Measurements from ENCODE around the gene SPOCK1. TPM values are rescaled to one million over a fixed set of nuclear protein-coding genes. Genes with fewer than 3 reads are reported as not detected.

SPOCK1 gene
- total RNA-seq, 1 donor from 2014 or later = 8.4 TPM

DNA sequence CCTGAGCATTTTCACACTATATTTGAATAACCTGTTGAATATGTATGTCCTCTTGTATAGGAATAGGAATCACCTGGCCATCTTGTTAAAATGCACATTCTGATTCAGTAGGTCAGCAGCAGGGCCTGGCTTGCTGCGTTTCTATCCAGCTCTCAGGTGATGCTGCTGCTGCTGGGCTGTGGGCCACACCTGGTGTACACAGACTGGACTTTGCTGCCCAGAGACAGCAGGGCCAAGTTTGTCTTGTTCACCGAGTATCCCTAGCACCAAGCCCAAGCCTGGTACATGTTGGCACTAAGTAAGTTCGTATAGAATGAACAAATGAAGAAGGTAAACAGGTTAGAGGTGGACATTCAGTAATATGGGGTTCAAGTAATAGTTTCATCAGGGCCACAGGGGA, 151.3 kb downstream of the SPOCK1 start:
- H3K36me3 ChIP-seq = no peaks in the 10 kb centered on the region
- intact Hi-C loops (cut with DNase I) = no loop called here
- H3K4me1 ChIP-seq = no peaks in the 10 kb centered on the region
- no peaks in the 10 kb centered on the region for H3K27me3 ChIP-seq (ENCODE audit: low read depth)
- ATAC-seq = no peak
- TF ChIP-seq, protein P1, sequence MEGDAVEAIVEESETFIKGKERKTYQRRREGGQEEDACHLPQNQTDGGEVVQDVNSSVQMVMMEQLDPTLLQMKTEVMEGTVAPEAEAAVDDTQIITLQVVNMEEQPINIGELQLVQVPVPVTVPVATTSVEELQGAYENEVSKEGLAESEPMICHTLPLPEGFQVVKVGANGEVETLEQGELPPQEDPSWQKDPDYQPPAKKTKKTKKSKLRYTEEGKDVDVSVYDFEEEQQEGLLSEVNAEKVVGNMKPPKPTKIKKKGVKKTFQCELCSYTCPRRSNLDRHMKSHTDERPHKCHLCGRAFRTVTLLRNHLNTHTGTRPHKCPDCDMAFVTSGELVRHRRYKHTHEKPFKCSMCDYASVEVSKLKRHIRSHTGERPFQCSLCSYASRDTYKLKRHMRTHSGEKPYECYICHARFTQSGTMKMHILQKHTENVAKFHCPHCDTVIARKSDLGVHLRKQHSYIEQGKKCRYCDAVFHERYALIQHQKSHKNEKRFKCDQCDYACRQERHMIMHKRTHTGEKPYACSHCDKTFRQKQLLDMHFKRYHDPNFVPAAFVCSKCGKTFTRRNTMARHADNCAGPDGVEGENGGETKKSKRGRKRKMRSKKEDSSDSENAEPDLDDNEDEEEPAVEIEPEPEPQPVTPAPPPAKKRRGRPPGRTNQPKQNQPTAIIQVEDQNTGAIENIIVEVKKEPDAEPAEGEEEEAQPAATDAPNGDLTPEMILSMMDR (IDR thresholded peaks at IDR 0.05) = no peak
- no peak overlapping the region for H3K4me3 ChIP-seq
- no peak for DNase-seq
- H3K27ac ChIP-seq = no peak overlapping the region
- no peaks in the 10 kb centered on the region for H3K9me3 ChIP-seq

DNA sequence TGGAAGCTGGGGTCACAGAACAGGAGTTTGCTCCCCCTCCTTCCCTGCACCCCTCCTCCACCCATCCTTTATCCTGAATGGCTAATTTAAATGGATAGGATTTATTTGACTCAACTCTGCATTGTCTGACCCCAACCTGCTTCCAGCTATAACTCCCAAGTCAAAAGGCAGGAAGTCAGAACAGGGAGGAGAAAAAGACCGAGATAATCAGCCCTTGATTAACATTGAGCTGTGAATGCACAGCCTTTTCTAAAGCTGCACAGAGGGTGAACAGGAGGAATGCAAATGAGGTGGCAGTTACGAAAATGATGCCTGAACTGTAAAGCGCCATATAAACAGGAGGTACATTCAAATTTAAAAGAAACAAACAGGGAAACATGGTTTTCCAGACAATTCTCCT, 152.8 kb downstream of the SPOCK1 start:
- Histone ChIP-seq H3K36me3 (no peaks in the 10 kb centered on the region), H3K4me1 (no peaks in the 10 kb centered on the region), H3K27ac (no peak overlapping the region), H3K27me3 (ENCODE audit: low read depth) (no peaks in the 10 kb centered on the region), H3K9me3 (no peaks in the 10 kb centered on the region), H3K4me3 (no peak overlapping the region)
- TF ChIP-seq, protein P1 (IDR thresholded peaks at IDR 0.05) = no peak
- no peak for ATAC-seq
- no peak for DNase-seq
- intact Hi-C loops (cut with DNase I) = no loop called here

DNA sequence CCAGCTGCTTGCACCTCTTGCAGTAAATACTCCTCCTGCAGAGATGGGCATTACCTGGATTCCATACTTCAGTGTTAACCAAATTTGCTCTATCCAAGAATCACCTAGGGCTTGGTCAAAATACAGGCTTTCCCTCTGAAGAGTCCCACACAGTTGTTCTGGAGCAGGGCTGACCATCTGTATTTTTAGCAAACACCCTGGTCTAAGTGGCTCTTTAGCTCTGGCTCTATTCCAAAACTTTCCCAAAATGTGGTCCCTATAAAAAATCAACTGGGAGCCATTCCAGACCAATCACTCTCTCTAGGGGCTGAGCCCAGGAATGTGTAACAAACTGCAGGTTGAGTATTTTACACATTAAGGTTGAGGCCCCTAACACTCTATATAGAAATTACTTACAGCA, 153.7 kb downstream of the SPOCK1 start:
- DNase-seq = no peak
- no peak for ATAC-seq
- intact Hi-C loops (cut with DNase I) = no loop called here
- Histone ChIP-seq H3K36me3 (no peaks in the 10 kb centered on the region), H3K27me3 (ENCODE audit: low read depth) (no peaks in the 10 kb centered on the region), H3K4me1 (no peaks in the 10 kb centered on the region), H3K9me3 (no peaks in the 10 kb centered on the region), H3K27ac (no peak overlapping the region), H3K4me3 (no peak overlapping the region)
- TF ChIP-seq, protein P1 (IDR thresholded peaks at IDR 0.05) = no peak

DNA sequence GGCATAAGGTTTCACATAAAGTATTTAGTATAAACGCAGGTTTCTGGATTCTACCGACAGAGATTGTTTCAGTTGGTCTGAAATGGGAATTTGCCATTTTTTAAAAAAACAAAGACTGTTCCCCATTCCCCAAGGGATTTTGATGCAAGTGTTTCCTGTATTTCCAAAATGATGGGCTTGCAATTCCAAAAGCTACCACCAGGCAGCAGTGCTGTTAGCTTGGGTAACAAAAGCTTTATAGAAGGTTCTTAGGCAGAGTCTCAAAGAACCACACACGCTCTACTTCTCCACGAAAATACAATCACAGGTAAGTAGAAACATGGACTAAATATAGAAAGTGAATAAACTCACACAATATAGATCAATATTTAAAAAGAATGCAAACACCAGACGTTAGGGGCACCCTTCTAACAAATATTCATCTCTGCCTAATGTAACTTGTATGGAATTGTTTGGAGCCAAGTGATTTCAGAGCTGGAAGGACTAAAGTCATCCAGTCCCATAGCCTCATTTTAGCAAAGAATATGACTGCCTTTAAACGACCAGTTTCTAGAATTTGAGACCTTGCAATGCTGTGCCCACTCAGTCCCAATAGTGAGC, 154.3 kb downstream of the SPOCK1 start:
- Histone ChIP-seq H3K36me3 (no peaks in the 10 kb centered on the region), H3K27ac (no peak overlapping the region), H3K9me3 (no peaks in the 10 kb centered on the region), H3K27me3 (ENCODE audit: low read depth) (no peaks in the 10 kb centered on the region), H3K4me1 (no peaks in the 10 kb centered on the region), H3K4me3 (no peak overlapping the region)
- DNase-seq (no peak), ATAC-seq (no peak)
- TF ChIP-seq, protein P1 (IDR thresholded peaks at IDR 0.05) = peak; percentile 73
- intact Hi-C loops (cut with DNase I) = no loop called here

DNA sequence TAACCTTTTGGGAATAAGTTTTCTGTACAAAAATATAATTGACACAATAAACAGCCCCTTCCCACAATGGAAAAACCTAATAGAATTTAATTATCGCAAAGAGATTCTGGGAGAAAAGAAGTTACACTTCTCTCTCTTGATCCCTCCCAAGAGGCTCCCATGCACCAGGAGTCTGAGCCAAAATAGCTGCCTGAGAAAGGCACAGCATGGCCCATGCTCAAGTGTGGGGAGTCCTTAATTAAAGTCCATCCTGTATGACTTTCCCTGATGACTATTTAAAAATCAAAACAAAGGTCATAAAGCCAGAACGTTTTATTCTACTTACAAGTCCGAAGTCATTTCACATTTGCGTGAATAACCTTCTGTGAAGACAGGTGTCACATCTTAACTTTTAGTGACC, 155.1 kb downstream of the SPOCK1 start:
- intact Hi-C loops (cut with DNase I) = no loop called here
- Histone ChIP-seq H3K4me3 (no peak overlapping the region), H3K9me3 (no peaks in the 10 kb centered on the region), H3K4me1 (no peaks in the 10 kb centered on the region), H3K27me3 (ENCODE audit: low read depth) (no peaks in the 10 kb centered on the region), H3K36me3 (no peaks in the 10 kb centered on the region), H3K27ac (no peak overlapping the region)
- ATAC-seq (no peak), DNase-seq (no peak)
- TF ChIP-seq, protein P1 (IDR thresholded peaks at IDR 0.05) = no peak

All from lower lobe of right lung (tissue), 2 donors.